ENCODE measurements around the gene LRP1B.

GRCh38 chr2:140355511-140356090 lies 1775.2 kb downstream of the LRP1B start:
- TF ChIP-seq POLR2A (IDR thresholded peaks at IDR 0.05; ENCODE audit: control extremely low read depth in 1 of 2, low read depth in 2 of 2, low read length in 2 of 2) (no peak), CTCF (IDR thresholded peaks at IDR 0.05; ENCODE audit: control extremely low read depth in 1 of 3, insufficient read depth in 1 of 3, low read depth in 1 of 3, low read length in 3 of 3) (no peak), ATF3 (IDR thresholded peaks at IDR 0.05; ENCODE audit: insufficient read depth, low read depth, low read length) (no peak), EP300 (IDR thresholded peaks at IDR 0.05; ENCODE audit: borderline replicate concordance in 1 of 2, low read depth in 2 of 2, low read length in 2 of 2) (no peak), YY1 (IDR thresholded peaks at IDR 0.05; ENCODE audit: low read depth, low read length) (no peak), JUN (IDR thresholded peaks at IDR 0.05; ENCODE audit: low read depth, low read length) (no peak), GABPA (IDR thresholded peaks at IDR 0.05; ENCODE audit: borderline replicate concordance, insufficient read depth, low read length) (no peak)

All from H1 (cell line).